ENCODE results near the gene ST7L.

DNA sequence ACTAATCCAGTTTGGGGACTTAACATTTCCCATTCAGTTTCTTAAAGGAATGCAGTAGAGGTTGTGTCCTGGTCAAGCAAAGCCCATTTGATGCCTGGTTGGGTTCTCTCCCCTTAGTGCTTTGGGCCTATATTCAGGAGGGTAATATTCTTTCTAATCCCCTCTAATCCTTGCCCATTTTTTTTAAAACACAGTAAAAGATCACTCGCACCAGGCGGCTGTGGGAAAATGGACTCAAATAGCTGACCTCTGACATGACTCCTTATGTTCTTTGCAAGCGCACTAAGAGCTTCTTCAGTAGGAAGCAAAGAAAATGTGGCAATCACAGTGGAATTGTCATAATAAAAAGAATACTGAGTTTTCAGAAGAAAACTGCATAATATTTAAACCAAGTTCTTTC lies 60.3 kb downstream of the ST7L start:
- TF ChIP-seq POLR2A (IDR thresholded peaks at IDR 0.05) (no peak), CTCF (IDR thresholded peaks at IDR 0.05) (no peak)
